ENCODE results near the gene BTG2.

Gene BTG2

GRCh38 chr1:203316626-203317093 lies 11.3 kb downstream of the BTG2 start:
- DNase-seq (ENCODE audit: low read depth in 2 of 2) = no peak

DNA sequence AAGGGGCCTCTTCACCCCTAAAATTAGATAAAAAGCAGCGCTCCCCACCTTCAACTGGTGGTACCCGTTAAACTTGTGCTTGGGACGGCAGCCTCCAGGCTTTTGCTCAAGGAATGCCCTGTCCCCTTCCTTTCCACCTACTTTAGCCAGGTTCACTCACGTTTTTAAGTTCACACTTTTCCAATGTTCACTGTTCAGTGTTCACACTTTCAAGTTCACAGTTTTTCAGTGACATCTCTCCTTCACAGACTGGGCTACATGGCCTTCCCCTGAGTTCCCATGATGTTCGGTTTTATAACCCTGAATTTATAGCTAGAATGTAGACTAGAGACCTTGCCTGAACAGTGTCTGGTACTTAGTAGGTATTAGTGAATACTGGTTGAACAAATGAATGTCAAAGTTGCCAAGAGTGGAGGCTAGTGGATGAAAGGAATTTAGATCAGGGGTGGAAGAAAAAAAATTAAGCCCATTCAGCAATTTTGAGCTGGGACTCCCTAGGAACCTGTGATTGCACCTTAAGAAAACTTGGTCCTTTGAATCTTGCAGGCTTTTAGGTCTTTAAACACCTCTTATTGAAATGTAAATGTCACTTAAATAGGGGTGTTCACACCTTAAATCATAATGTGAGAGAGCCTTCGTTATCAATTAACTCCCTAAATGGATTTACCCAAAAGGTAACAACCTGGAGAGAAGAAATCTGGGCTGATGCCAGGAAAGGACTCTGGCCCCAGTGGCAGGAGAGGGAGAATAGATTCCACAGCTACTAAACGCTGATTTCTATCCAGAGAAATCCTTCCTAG lies 12.3 kb downstream of the BTG2 start:
- no peak for DNase-seq (ENCODE audit: low read depth in 2 of 2)

- DNase-seq (ENCODE audit: low read depth in 2 of 2) = no peak
These were observed 12.9 kb downstream of the BTG2 start for GRCh38 chr1:203318229-203318517.

GRCh38 chr1:203320591-203321272 lies 15.4 kb downstream of the BTG2 start:
- DNase-seq (ENCODE audit: low read depth in 2 of 2) = no peak

DNA sequence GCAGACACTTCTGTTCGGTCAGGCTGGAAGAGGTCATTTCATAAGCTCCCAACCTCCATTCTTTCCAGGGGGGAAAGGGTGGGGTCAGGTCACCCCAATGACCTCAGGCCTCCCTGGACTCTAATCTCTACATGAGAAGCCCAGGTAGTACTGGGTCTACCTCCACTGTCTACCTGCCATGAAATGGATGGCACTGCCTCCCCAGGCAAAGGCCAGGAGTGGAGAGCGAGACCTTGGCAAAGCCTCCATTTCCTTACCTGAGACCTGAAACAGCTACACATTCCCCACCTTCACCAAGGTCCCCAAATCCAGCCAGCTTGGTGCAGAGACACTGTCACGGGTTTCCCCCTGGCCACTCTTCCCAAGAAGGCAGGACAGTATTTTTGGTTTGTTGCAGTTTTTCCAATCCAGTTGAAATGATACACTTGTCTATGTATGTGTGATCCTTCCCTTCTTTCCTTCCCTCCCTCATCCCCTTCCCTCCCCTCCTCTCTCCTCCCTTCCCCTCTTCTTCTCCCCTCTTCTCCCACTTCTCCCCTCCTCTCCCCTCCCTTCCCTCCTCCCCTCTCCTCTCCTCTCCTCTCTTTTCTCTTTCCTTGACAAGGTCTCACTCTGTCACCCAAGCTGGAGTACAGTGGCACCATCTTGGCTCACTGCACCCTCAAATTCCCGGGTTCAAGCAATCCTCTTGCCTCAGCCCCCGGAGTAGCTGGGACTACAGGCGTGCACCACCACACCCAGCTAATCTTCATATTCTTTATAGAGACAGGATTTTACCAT lies 16.1 kb downstream of the BTG2 start:
- DNase-seq (ENCODE audit: low read depth in 2 of 2) = no peak

- no peak for DNase-seq (ENCODE audit: low read depth in 2 of 2)
These were observed 17.3 kb downstream of the BTG2 start for GRCh38 chr1:203322500-203323179.

GRCh38 chr1:203323587-203323986 lies 18.3 kb downstream of the BTG2 start:
- DNase-seq (ENCODE audit: low read depth in 2 of 2) = no peak

DNA sequence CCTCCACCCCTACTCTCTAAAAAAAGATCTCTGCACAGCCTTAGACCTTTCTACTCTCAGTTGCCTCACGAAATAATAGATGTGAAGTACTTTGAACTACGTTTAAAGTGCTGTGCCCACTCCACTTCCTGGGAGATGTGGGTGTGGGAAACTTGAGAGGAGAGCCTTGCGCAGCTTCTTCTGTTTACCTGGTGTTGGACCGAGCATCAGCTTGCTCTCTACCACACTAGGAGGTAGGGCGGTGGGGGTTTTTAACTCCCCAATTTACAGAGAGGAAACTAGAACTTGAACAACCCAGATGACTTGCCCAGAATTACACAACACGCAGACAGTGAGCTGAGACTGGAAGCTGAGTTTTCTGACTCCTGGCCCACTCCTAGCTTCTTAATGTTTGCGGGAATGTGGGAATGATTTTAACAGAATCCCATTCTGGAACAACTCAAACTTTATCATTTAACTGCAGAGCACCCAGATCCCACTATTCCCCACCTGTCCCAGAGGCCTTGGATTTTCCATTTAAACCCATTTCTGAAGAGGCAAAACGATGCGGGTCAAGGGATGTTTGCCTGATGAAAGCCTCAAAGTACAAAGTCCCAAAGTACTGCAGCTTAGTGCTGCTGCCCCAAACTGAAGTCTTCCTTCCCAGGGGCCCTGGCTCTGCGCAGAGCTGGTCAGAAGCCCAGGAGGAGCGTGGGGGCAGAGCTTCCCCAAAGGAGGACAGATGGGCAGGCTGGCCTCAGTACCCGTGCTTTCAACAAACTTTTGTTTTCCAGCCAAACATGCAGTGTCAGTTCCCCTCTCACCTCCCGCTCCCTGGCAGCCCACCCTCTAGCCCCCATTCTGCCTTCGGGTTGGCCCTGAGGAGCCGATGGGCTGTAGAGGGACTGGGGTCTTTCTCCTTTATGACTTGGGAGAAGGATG lies 19.0 kb downstream of the BTG2 start:
- no peak for DNase-seq (ENCODE audit: low read depth in 2 of 2)

DNA sequence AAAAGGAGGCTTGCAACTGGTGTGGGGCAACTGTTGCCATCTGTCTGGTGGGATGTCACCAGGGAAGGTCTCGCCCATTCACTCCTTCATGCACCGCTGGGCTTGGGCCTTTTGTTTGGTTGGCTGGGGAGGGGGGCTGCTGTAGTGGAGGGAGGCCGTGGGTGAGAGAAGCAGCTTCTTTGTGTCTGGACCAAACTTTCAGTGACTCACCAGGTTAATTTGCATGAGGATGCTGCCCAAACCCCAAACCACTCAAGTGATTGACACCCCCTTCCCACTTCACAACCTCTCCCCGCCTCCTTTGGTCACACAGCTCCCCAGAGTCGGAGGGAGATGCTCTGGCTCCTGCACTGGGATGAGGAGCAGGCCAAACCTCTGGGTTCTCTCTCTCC lies 19.7 kb downstream of the BTG2 start:
- no peak for DNase-seq (ENCODE audit: low read depth in 2 of 2)

GRCh38 chr1:203325418-203326091 lies 20.2 kb downstream of the BTG2 start:
- no peak for DNase-seq (ENCODE audit: low read depth in 2 of 2)

GRCh38 chr1:203326830-203327683 lies 21.7 kb downstream of the BTG2 start:
- peak; percentile 85 to 89 for DNase-seq (ENCODE audit: low read depth in 2 of 2)

DNA sequence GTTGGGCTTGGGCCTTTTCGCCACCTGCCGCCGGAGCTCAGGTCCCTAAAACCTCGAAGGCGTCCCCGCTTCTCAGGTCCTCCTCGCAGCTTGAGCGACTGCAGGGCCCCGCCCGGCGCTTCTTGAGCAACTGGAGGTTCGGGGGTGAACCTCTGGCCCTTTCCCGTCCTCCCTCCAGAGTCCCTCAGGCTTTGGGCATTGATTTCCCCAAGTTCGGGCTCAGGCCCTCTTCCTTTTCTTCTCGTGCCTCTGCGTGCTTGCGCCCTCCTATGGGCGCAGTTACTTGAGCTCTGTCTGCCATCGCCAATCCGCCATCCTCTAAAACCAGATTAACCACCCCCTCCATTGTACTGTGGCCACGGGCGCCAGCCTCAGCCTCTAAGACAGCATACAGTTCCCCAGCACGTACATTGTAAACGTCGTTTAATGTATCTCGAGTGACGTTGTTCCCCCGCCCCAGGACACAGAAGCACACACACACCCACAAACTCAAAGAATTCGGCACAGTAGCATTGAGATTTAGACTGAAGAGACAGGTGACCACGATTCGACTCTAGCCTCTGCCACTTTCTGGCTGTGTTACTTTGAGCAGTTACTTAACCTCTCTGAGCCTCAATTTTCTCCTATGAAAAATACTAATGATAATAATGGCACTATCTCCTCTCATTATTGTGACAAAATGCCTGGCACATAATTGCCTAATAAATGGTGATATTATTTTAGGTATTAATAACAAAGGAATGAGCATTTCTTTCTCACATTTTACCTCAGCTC lies 22.6 kb downstream of the BTG2 start:
- no peak for DNase-seq (ENCODE audit: low read depth in 2 of 2)

DNA sequence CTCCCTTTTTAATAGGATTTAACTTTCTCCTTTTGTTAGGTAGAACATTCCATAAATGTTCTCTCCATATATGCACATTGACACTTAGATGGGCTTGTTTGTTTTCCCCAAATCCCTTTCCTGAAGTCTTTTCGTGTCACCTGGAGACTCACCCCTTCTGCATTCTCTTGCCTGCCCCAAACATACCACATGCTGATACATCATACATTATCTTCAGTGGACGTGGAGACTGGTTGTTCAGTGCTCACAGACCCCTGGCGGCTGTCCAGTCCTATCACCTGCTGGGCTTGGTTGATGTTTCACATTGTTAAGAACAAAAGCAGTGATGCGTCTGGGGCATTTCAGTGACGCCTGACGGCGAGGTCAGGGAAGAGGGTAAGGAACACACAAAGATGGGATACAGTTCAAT lies 23.4 kb downstream of the BTG2 start:
- DNase-seq (ENCODE audit: low read depth in 2 of 2) = no peak

GRCh38 chr1:203331224-203331623 lies 25.9 kb downstream of the BTG2 start:
- DNase-seq (ENCODE audit: low read depth in 2 of 2) = no peak

DNA sequence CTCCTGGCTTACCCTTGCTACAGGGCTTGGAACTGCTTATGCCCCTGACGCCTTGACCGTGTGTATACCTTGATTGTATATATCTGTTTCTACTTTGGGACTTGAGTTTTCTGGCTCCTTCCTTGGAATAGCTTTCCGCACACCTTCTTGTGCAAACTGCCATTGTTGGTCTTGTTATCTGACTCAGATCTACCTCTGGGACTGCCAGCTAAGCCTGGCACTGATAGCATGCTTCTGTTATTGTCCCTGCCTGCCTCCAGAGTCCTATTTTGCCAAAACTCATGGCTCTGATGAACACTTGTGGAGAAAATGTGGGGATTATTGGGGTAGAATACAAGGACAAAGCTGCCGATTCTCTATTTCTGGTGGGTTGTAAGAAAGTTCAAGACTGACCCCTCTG lies 30.2 kb downstream of the BTG2 start:
- DNase-seq (ENCODE audit: low read depth in 2 of 2) = no peak

DNA sequence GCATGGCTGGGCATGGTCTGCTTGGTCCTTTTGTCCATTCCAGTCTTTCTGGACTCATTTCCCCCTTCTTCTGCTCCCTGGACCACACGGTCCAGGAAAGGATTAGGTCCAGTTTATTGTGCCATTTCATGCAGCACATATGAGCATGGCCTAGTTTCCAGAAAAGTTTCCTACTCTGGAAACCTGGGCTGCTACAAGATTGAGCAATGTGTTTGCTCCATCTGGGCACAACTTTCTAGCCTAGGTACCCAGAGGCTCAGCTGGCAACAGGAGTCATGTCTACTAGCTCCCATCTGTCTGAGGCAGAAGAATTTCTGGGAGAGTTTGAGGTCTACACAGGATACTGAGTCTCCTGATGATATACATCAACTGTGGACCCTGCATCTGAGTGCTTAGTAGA lies 30.8 kb downstream of the BTG2 start:
- no peak for DNase-seq (ENCODE audit: low read depth in 2 of 2)

- no peak for DNase-seq (ENCODE audit: low read depth in 2 of 2)
These were observed 33.2 kb downstream of the BTG2 start for GRCh38 chr1:203338335-203339036.
